Ovary (tissue), 9 donors: Measurements from ENCODE around the gene PLXNA2. TPM values are rescaled to one million over a fixed set of nuclear protein-coding genes. Genes with fewer than 3 reads are reported as not detected.

Experiments used
- DNase-seq, 5 donors: peaks; one replicate each; pipeline ENCODE4 v3.0.0-alpha.2; 2019 to 2020
- H3K27ac ChIP-seq, 2 donors: fragments of 200-600 bp; one replicate each; pipeline versions ENCODE4 v1.5.1 to v1.8.0; 2019 to 2022
- H3K27me3 ChIP-seq: fragments of 200-600 bp; one replicate; pipeline ENCODE4 v1.8.0; 2022
- H3K36me3 ChIP-seq: fragments of 200-600 bp; sonication (generic); one replicate; pipeline ENCODE4 v1.5.1; 2019
- H3K4me1 ChIP-seq: one replicate; pipeline ENCODE4 v1.8.1; 2013; ENCODE audit warnings: mild to moderate bottlenecking, moderate library complexity; ENCODE audit not compliant: insufficient read depth
- H3K4me3 ChIP-seq: fragments of 200-600 bp; sonication (generic); one replicate; pipeline ENCODE4 v1.5.1; 2017
- H3K9me3 ChIP-seq, 2 donors: fragments of 200-600 bp in 1 of 2; sonication (generic) in 1 of 2; one replicate each; pipeline versions ENCODE4 v1.5.1 to v1.8.1; 2013 to 2019; ENCODE audit warnings: mild to moderate bottlenecking in 1 of 2, moderate library complexity in 1 of 2
- CTCF ChIP-seq, 3 donors: fragments of 450-650 bp in 2 of 3; fragments of 200-600 bp in 1 of 3; IDR thresholded peaks; one replicate each; pipeline versions ENCODE4 v1.5.1 to v1.8.0; 2016 to 2022; ENCODE audit warnings: antibody characterized with exemption in 3 of 3, mild to moderate bottlenecking in 1 of 3
- EP300 ChIP-seq: sonication (generic); formaldehyde crosslinking; IDR thresholded peaks from one replicate; pipeline ENCODE4 v1.6.1; 2017; ENCODE audit warnings: antibody characterized with exemption
- POLR2A ChIP-seq: fragments of 450-650 bp; IDR thresholded peaks from one replicate; pipeline ENCODE4 v1.6.1; 2017; ENCODE audit warnings: antibody characterized with exemption, mild to moderate bottlenecking, moderate library complexity
- whole genome bisulfite sequencing, 3 donors: extraction: QIAGEN DNeasy Blood & Tissue Kit in 1 of 3; methylation state at CpG; one replicate each; pipeline versions ENCODE4 v1.1.5 to v1.1.7; 2013 to 2017; 5-methylcytosine and 5-hydroxymethylcytosine counted together
- intact Hi-C, 4 donors: fragments of 100-400 bp; cut with DNase I; formaldehyde crosslinking; loops; one replicate each; pipeline versions ENCODE4 v1.11.0 to v1.15.1; 2022 to 2023
- polyA plus RNA-seq, 2 donors: library from polyadenylated mRNA; stranded (reverse); fragments of 200-250 nt in 1 of 2; fragments of 350-450 nt in 1 of 2; fragmentation: Illumina TruSeq in 1 of 2; extraction: RNeasy Lipid Tissue Mini Kit (QIAGEN cat#74804) in 1 of 2; gene quantifications; one replicate each; pipeline ENCODE4 v1.2.3, GENCODE V29; 2013 to 2014
- total RNA-seq, 7 donors: library from RNA; depleted of rRNA in 2 of 7; stranded (reverse); fragments of >200 nt in 2 of 7; fragmentation: NEBNext Ultra II Directional in 3 of 7; extraction: Animal tissue kit (Norgen Biotek cat#: 25700) in 3 of 7; gene quantifications; one replicate each; pipeline versions ENCODE4 v1.1.0 to v1.2.4, GENCODE V29; 2016 to 2023
- donor health status: DM: no; HTN: no; CAD: no; lungs with moderate emphysema.
- donor health status: DM: no; HTN: no; CAD: no.
- donor health status: Bipolar disorder and iron deficiency.
- donor health status: DM: yes; HTN: yes; CAD: no.
- donor health status: DM: no; HTN: no; CAD: no.
- donor health status: DM: yes; HTN: yes; CAD: no.

The PLXNA2 gene
- total and polyA plus RNA-seq, 9 donors, result 10.7 to 71.5 (median 44.0) TPM

GRCh38 chr1:207995576-207995975 lies 248.6 kb downstream of the PLXNA2 start:
- no peak for TF ChIP-seq CTCF (IDR thresholded peaks at IDR 0.05)
- no peak for TF ChIP-seq EP300
- no peak for TF ChIP-seq POLR2A
- WGBS, 3 donors, result 81 to 91% (median 86%) methylated on average over 4 of the region's 4 CpGs
- DNase-seq, result no peak
- no peak overlapping the region for H3K4me3 ChIP-seq
- no peaks in the 10 kb centered on the region for H3K4me1 ChIP-seq
- no peaks in the 10 kb centered on the region for H3K27me3 ChIP-seq
- H3K36me3 ChIP-seq, result no peaks in the 10 kb centered on the region
- no peak overlapping the region for H3K27ac ChIP-seq
- intact Hi-C loops, result no loop called here
- H3K9me3 ChIP-seq, result no peaks in the 10 kb centered on the region

GRCh38 chr1:207993477-207994445 lies 250.4 kb downstream of the PLXNA2 start:
- no peaks in the 10 kb centered on the region for H3K27me3 ChIP-seq
- intact Hi-C loops, result no loop called here
- no peak for TF ChIP-seq EP300
- TF ChIP-seq POLR2A, result no peak
- no peak for TF ChIP-seq CTCF (IDR thresholded peaks at IDR 0.05)
- DNase-seq, result no peak
- H3K9me3 ChIP-seq, result no peaks in the 10 kb centered on the region
- H3K4me1 ChIP-seq, result no peaks in the 10 kb centered on the region
- no peak overlapping the region for H3K4me3 ChIP-seq
- no peaks in the 10 kb centered on the region for H3K36me3 ChIP-seq
- no peak overlapping the region for H3K27ac ChIP-seq
- 88 to 91% (median 89%) methylated on average over 5 of the region's 5 CpGs for WGBS, 3 donors

GRCh38 chr1:207992677-207993236 lies 251.4 kb downstream of the PLXNA2 start:
- no peak for DNase-seq
- Histone ChIP-seq H3K4me1 (no peaks in the 10 kb centered on the region), H3K27me3 (no peaks in the 10 kb centered on the region), H3K9me3 (no peaks in the 10 kb centered on the region), H3K27ac (no peak overlapping the region), H3K4me3 (no peak overlapping the region), H3K36me3 (no peaks in the 10 kb centered on the region)
- no peak for TF ChIP-seq CTCF (IDR thresholded peaks at IDR 0.05)
- intact Hi-C loops, result no loop called here
- 48 to 53% (median 52%) methylated on average over 5 of the region's 5 CpGs for WGBS, 3 donors

GRCh38 chr1:207991583-207992026 lies 252.6 kb downstream of the PLXNA2 start:
- no peaks in the 10 kb centered on the region for H3K36me3 ChIP-seq
- no peaks in the 10 kb centered on the region for H3K4me1 ChIP-seq
- 65 to 74% (median 66%) methylated on average over 5 of the region's 5 CpGs for WGBS, 3 donors
- H3K4me3 ChIP-seq, result no peak overlapping the region
- no peak for DNase-seq
- no peaks in the 10 kb centered on the region for H3K27me3 ChIP-seq
- H3K9me3 ChIP-seq, result no peaks in the 10 kb centered on the region
- TF ChIP-seq POLR2A (no peak), EP300 (no peak), CTCF (IDR thresholded peaks at IDR 0.05) (no peak)
- intact Hi-C loops, result no loop called here
- no peak overlapping the region for H3K27ac ChIP-seq
